Testis (tissue), 3 donors: ENCODE results near the gene RNF213. TPM values are rescaled to one million over a fixed set of nuclear protein-coding genes. Genes with fewer than 3 reads are reported as not detected.

Experiments
- DNase-seq: peaks from one replicate; pipeline ENCODE4 v3.0.0-alpha.2; 2019
- H3K27ac ChIP-seq, 2 donors: fragments of 200-600 bp; sonication (generic); one replicate each; pipeline ENCODE4 v1.5.1; 2019
- H3K27me3 ChIP-seq: fragments of 200-600 bp; sonication (generic); one replicate; pipeline ENCODE4 v1.5.1; 2019
- H3K36me3 ChIP-seq: fragments of 200-600 bp; sonication (generic); one replicate; pipeline ENCODE4 v1.5.1; 2017; ENCODE audit warnings: low read depth; ENCODE audit errors: missing control alignments
- H3K4me1 ChIP-seq: fragments of 200-600 bp; sonication (generic); one replicate; pipeline ENCODE4 v1.5.1; 2019
- H3K4me3 ChIP-seq, 2 donors: fragments of 200-600 bp; sonication (generic); one replicate each; pipeline ENCODE4 v1.5.1; 2017 to 2019
- H3K9me3 ChIP-seq: fragments of 200-600 bp; sonication (generic); one replicate; pipeline ENCODE4 v1.5.1; 2017
- POLR2A ChIP-seq: fragments of 450-650 bp; IDR thresholded peaks from one replicate; pipeline ENCODE4 v1.6.1; 2017; ENCODE audit warnings: antibody characterized with exemption, mild to moderate bottlenecking, moderate library complexity
- WGBS, 2 donors: methylation state at CpG; one replicate each; pipeline ENCODE4 v1.1.5; 2018; 5-methylcytosine and 5-hydroxymethylcytosine counted together
- intact Hi-C: fragments of 100-400 bp; cut with DNase I; formaldehyde crosslinking; loops from one replicate; pipeline ENCODE4 v1.15.1; 2023; ENCODE audit warnings: low total_unique reads
- polyA plus RNA-seq: library from polyadenylated mRNA; stranded (reverse); fragments of 350-450 nt; fragmentation: Illumina TruSeq; extraction: RNeasy Lipid Tissue Mini Kit (QIAGEN cat#74804); gene quantifications from one replicate; pipeline ENCODE4 v1.2.3, GENCODE V29; 2014; ENCODE audit warnings: low read depth, low replicate concordance; ENCODE audit not compliant: insufficient read depth
- total RNA-seq, 2 donors: library from RNA; depleted of rRNA; stranded (reverse); fragments of >200 nt; gene quantifications; one replicate each; pipeline ENCODE4 v1.2.3, GENCODE V29; 2016
- TF ChIP-seq, protein P1 (sequence below), 3 experiments: fragments of 450-650 bp in 2 of 3; fragments of 200-600 bp in 1 of 3; sonication (generic) in 1 of 3; IDR thresholded peaks; one replicate each; pipeline ENCODE4 v1.5.1; 2016 to 2019; ENCODE audit warnings: antibody characterized with exemption in 3 of 3, mild to moderate bottlenecking in 2 of 3, moderate library complexity in 1 of 3

The RNF213 gene
- total and polyA plus RNA-seq, 3 donors from 2014 or later = 25.3 to 68.9 (median 66.9) TPM

DNA sequence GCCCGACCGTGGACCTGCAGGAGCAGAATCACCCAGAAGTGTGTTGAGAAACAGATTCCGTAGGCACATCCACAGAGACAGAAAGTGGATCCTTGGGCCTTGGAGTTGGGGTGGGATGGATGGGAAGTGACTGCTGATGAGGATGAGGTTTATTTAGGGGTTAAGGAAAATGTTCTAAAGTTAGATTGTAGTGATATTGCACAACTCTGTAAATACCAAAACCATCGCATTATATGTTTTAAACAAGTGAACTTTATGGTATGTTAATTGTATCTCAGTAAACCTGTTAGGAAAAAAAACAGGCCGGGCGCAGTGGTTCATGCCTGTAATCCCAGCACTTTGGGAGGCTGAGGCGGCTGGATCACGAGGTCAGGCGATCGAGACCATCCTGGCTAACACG lies 157.9 kb downstream of the RNF213 start:
- H3K9me3 ChIP-seq = no peaks in the 10 kb centered on the region
- DNase-seq = no peak
- no peaks in the 10 kb centered on the region for H3K36me3 ChIP-seq
- no peak overlapping the region for H3K4me3 ChIP-seq
- WGBS, 2 donors = 91 to 96% methylated on average over 11 of the region's 11 CpGs
- no peak overlapping the region for H3K27ac ChIP-seq
- intact Hi-C loops = no loop called here
- H3K27me3 ChIP-seq = no peaks in the 10 kb centered on the region
- no peak for TF ChIP-seq POLR2A
- H3K4me1 ChIP-seq = peaks cover 13% of the 10 kb centered on the region

DNA sequence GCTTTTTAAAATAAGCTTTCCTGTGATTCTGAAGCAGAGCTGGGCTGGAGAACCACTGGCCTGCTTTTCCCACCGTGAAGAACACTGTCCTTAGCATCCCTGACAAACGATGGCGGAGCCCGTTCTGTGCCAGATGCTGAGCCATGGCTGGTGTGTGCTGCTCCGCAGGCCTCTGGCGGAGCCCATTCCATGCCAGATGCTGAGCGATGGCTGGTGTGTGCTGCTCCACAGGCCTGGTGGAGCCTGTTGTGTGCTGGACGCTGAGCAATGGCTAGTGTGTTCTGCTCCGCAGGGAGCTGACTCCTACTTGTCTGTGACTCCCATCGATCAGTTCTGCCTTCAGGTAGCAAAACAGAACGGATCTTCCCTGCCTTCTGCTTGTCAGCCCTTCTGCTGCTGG lies 158.6 kb downstream of the RNF213 start:
- Histone ChIP-seq H3K27me3 (no peaks in the 10 kb centered on the region), H3K27ac (no peak overlapping the region), H3K9me3 (no peaks in the 10 kb centered on the region), H3K36me3 (no peaks in the 10 kb centered on the region), H3K4me3 (no peak overlapping the region), H3K4me1 (peaks cover 9% of the 10 kb centered on the region)
- intact Hi-C loops = no loop called here
- TF ChIP-seq, protein P1, sequence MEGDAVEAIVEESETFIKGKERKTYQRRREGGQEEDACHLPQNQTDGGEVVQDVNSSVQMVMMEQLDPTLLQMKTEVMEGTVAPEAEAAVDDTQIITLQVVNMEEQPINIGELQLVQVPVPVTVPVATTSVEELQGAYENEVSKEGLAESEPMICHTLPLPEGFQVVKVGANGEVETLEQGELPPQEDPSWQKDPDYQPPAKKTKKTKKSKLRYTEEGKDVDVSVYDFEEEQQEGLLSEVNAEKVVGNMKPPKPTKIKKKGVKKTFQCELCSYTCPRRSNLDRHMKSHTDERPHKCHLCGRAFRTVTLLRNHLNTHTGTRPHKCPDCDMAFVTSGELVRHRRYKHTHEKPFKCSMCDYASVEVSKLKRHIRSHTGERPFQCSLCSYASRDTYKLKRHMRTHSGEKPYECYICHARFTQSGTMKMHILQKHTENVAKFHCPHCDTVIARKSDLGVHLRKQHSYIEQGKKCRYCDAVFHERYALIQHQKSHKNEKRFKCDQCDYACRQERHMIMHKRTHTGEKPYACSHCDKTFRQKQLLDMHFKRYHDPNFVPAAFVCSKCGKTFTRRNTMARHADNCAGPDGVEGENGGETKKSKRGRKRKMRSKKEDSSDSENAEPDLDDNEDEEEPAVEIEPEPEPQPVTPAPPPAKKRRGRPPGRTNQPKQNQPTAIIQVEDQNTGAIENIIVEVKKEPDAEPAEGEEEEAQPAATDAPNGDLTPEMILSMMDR (IDR thresholded peaks at IDR 0.05) = no peak
- no peak for TF ChIP-seq POLR2A
- 87% methylated on average over 7 to 11 of the region's 11 CpGs for WGBS, 2 donors
- no peak for DNase-seq

DNA sequence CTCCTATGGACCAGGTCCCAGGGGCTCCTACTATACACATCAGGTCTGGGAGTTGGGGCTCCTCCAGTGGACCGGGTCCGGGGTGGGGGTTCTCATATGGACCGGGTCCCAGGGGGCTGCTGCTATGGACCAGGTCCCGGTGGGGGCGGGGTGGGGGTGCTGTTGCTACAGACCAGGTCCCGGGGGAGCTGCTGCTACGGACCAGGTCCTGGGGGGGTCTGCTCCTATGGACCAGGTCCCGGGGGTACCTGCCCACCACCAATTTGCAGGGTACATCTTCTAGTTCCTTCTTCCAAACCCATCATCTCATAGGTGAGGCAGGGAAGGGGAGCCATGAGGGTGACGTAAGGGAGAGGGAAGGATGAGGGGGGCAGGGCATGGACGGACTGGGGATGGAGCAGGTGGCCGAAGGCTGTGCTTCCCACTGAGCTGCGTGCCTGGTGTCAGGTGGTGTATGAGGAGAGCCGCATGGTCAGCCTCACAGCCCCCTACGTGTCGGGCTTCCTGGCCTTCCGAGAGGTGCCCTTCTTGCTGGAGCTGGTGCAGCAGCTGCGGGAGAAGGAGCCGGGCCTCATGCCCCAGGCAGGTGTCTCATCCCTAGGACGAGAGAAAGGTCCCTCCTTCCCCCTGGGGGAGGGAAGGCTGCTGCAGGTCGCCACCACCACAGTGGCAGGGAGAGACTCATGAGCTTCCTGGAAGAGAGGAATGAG lies 160.9 kb downstream of the RNF213 start:
- no peak overlapping the region for H3K4me3 ChIP-seq
- no peak for TF ChIP-seq POLR2A
- TF ChIP-seq, protein P1 (IDR thresholded peaks at IDR 0.05) = no peak
- intact Hi-C loops = no loop called here
- H3K9me3 ChIP-seq = no peaks in the 10 kb centered on the region
- DNase-seq = no peak
- H3K36me3 ChIP-seq = no peaks in the 10 kb centered on the region
- H3K4me1 ChIP-seq = peaks cover under 1% of the 10 kb centered on the region
- WGBS, 2 donors = 78 to 80% methylated on average over 19 to 20 of the region's 20 CpGs
- H3K27ac ChIP-seq = no peak overlapping the region
- no peaks in the 10 kb centered on the region for H3K27me3 ChIP-seq

DNA sequence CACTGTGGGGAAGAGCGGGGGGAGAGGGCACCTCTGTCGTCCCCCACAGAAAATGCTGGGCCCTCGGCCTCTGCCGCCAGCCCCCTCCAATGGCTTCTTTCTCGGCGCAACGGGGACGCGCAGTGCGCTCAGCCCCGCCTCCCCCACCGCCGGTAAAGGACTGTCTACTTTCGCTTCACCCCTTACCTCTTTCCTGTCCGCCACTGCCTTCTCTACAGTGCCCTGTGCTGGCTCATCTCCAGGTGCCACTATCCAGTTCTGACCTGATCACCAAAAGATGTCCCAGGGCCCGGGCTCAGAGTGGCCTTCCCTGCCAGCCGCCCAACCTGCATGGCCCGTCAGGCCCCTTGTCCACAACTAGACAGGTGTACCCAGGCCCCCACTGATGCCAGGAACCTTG lies 161.6 kb downstream of the RNF213 start:
- Histone ChIP-seq H3K36me3 (no peaks in the 10 kb centered on the region), H3K4me1 (no peaks in the 10 kb centered on the region), H3K27ac (no peak overlapping the region), H3K4me3 (no peak overlapping the region), H3K27me3 (no peaks in the 10 kb centered on the region), H3K9me3 (no peaks in the 10 kb centered on the region)
- 87 to 89% methylated on average over 16 to 18 of the region's 18 CpGs for WGBS, 2 donors
- no peak for DNase-seq
- intact Hi-C loops = no loop called here
- no peak for TF ChIP-seq POLR2A
- TF ChIP-seq, protein P1 (IDR thresholded peaks at IDR 0.05) = no peak

DNA sequence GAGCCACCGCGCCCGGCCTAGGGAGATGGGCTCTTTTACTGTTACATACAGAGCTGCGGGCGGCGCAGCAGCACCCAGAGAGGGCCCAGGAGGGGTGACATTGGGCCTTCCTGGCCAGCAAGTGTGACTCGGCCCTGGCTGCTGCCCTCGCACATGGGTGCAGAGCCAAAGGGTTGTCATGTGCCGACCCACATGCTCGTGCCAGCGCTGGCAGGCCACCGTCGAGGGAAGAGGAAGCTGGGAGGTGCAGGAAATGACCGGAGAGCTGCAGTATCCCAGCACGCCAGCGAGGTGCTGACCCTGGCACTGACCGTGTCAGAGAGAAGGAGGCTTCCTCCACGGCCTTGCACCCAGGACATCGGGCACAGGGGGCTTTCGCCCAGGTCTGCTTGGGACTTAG lies 162.3 kb downstream of the RNF213 start:
- H3K36me3 ChIP-seq = no peaks in the 10 kb centered on the region
- DNase-seq = no peak
- H3K27me3 ChIP-seq = no peaks in the 10 kb centered on the region
- TF ChIP-seq, protein P1 (IDR thresholded peaks at IDR 0.05) = no peak
- TF ChIP-seq POLR2A = no peak
- WGBS, 2 donors = 43 to 78% methylated on average over 12 to 20 of the region's 20 CpGs
- H3K9me3 ChIP-seq = no peaks in the 10 kb centered on the region
- H3K4me3 ChIP-seq = no peak overlapping the region
- intact Hi-C loops = no loop called here
- H3K27ac ChIP-seq = no peak overlapping the region
- no peaks in the 10 kb centered on the region for H3K4me1 ChIP-seq
